Gastroesophageal sphincter (tissue), 4 donors: ENCODE measurements around the gene FAM76B. TPM values are rescaled to one million over a fixed set of nuclear protein-coding genes. Genes with fewer than 3 reads are reported as not detected.

Experiments
- ATAC-seq: fragments of 150-250 bp; one replicate; pipeline ENCODE4 v1.9.1; 2016; ENCODE audit warnings: mild to moderate bottlenecking, moderate library complexity
- H3K27ac ChIP-seq, 4 donors: fragments of 200-600 bp; sonication (generic) in 3 of 4; 1 replicate in 3 of 4; 2 replicates in 1 of 4; pipeline ENCODE4 v1.5.1; 2016 to 2019
- H3K27me3 ChIP-seq: fragments of 200-600 bp; sonication (generic); one replicate; pipeline ENCODE4 v1.5.1; 2019
- H3K36me3 ChIP-seq, 2 donors: fragments of 200-600 bp; sonication (generic); one replicate each; pipeline ENCODE4 v1.5.1; 2019; ENCODE audit warnings: control low read depth in 1 of 2
- H3K4me1 ChIP-seq, 3 donors: fragments of 200-600 bp; sonication (generic); 1 replicate in 2 of 3; 2 replicates in 1 of 3; pipeline ENCODE4 v1.5.1; 2016 to 2019; ENCODE audit warnings: control low read depth in 2 of 3
- H3K4me3 ChIP-seq, 2 donors: fragments of 200-600 bp; sonication (generic); one replicate each; pipeline ENCODE4 v1.5.1; 2019; ENCODE audit warnings: mild to moderate bottlenecking in 1 of 2, moderate library complexity in 1 of 2
- H3K9me3 ChIP-seq, 3 donors: fragments of 200-600 bp; sonication (generic); one replicate each; pipeline ENCODE4 v1.5.1; 2017 to 2019; ENCODE audit warnings: control low read depth in 2 of 3
- EP300 ChIP-seq: sonication (generic); formaldehyde crosslinking; IDR thresholded peaks from one replicate; pipeline ENCODE4 v1.6.1; 2017; ENCODE audit warnings: antibody characterized with exemption, mild to moderate bottlenecking
- POLR2A ChIP-seq, 2 donors: fragments of 450-650 bp; IDR thresholded peaks; one replicate each; pipeline ENCODE4 v1.6.1; 2017; ENCODE audit warnings: antibody characterized with exemption in 2 of 2, mild to moderate bottlenecking in 2 of 2, moderate library complexity in 1 of 2
- POLR2AphosphoS5 ChIP-seq: sonication (generic); formaldehyde crosslinking; IDR thresholded peaks from one replicate; pipeline ENCODE4 v1.6.1; 2017; ENCODE audit warnings: antibody characterized with exemption
- WGBS, 2 donors: methylation state at CpG; one replicate each; pipeline ENCODE4 v1.1.5; 2018; ENCODE audit warnings: low coverage in 1 of 2; 5-methylcytosine and 5-hydroxymethylcytosine counted together
- total RNA-seq, 4 donors: library from RNA; depleted of rRNA; stranded (reverse); fragments of >200 nt; gene quantifications; one replicate each; pipeline ENCODE4 v1.1.0, GENCODE V29; 2016
- TF ChIP-seq, protein P1 (sequence below), 4 experiments: fragments of 200-600 bp in 2 of 4; fragments of 450-650 bp in 2 of 4; sonication (generic) in 1 of 4; IDR thresholded peaks; one replicate each; pipeline ENCODE4 v1.5.1; 2017 to 2019; ENCODE audit warnings: antibody characterized with exemption in 4 of 4, mild to moderate bottlenecking in 2 of 4, moderate library complexity in 2 of 4

The FAM76B gene
- total RNA-seq, 4 donors from 2014 or later, result 21.0 to 41.7 (median 33.9) TPM

DNA sequence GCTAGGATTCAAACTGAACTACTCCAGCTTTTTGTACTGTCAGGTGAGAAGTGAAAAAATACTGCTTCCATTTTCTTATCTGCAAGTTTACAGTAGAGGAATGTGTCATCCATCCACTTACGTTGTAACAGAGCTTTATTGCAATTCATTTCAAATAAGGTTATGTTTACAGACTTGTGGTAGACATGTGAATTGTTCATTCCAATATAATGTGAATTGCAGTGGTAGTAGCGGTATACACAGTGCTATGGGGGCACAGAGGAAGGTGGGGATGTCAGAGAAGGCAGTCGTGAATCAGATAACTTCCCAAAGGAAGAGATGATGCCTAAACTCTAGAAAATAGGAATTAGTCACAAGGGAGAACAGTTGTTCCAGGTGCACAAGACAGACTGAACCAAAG, 43.2 kb upstream of the FAM76B start:
- Histone ChIP-seq H3K4me3 (no peak overlapping the region), H3K36me3 (peaks cover 0 to 87% of the 10 kb centered on the region in 2 donors), H3K4me1 (peaks cover 0 to 10% (median 0%) of the 10 kb centered on the region in 3 donors), H3K27me3 (no peaks in the 10 kb centered on the region), H3K27ac (no peak overlapping the region), H3K9me3 (no peaks in the 10 kb centered on the region)
- WGBS, 2 donors, result 23 to 63% methylated on average over 3 of the region's 3 CpGs
- TF ChIP-seq, protein P1, sequence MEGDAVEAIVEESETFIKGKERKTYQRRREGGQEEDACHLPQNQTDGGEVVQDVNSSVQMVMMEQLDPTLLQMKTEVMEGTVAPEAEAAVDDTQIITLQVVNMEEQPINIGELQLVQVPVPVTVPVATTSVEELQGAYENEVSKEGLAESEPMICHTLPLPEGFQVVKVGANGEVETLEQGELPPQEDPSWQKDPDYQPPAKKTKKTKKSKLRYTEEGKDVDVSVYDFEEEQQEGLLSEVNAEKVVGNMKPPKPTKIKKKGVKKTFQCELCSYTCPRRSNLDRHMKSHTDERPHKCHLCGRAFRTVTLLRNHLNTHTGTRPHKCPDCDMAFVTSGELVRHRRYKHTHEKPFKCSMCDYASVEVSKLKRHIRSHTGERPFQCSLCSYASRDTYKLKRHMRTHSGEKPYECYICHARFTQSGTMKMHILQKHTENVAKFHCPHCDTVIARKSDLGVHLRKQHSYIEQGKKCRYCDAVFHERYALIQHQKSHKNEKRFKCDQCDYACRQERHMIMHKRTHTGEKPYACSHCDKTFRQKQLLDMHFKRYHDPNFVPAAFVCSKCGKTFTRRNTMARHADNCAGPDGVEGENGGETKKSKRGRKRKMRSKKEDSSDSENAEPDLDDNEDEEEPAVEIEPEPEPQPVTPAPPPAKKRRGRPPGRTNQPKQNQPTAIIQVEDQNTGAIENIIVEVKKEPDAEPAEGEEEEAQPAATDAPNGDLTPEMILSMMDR (IDR thresholded peaks at IDR 0.05), result no peak
- TF ChIP-seq EP300, result no peak
- no peak for ATAC-seq

DNA sequence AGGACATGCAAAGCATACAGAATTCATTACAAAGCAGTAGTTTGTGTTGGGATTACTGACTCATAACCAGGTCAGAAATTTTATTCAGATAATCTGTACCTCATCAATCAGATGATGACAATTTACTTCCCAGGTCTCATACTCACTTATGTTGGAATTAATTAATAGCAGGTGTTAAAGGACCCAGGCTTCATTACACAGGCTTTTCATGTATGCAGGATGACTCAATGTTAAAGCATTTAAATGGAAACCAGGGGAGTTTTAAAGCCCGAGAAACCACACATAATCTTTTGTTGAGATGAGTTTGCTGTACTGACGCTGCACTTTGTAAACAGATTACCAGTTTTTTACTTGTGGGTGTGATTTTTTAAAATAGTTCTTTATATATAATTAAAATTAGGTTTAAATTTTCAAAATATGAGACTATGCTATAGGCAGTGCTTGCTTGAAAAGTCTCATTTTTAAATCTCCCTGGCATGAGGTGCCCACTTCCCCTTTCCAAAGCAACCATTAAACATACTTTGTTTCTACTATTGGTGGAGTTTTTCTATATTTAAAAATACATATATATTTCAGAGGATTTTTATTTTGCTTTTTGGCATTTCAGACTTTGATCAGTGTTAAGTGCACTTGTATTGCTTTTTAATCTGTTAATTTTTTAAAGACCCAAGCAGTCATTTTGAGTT, 41.8 kb upstream of the FAM76B start:
- Histone ChIP-seq H3K4me1 (peaks cover 0 to 7% (median 0%) of the 10 kb centered on the region in 3 donors), H3K27ac (no peak overlapping the region), H3K27me3 (no peaks in the 10 kb centered on the region), H3K36me3 (peaks cover 0 to 89% of the 10 kb centered on the region in 2 donors), H3K4me3 (no peak overlapping the region), H3K9me3 (no peaks in the 10 kb centered on the region)
- no peak for ATAC-seq
- 54 to 69% methylated on average over 2 of the region's 2 CpGs for WGBS, 2 donors
- TF ChIP-seq POLR2AphosphoS5 (no peak), POLR2A (IDR thresholded peaks at IDR 0.05) (no peak), EP300 (no peak)
- TF ChIP-seq, protein P1 (IDR thresholded peaks at IDR 0.05), result no peak

DNA sequence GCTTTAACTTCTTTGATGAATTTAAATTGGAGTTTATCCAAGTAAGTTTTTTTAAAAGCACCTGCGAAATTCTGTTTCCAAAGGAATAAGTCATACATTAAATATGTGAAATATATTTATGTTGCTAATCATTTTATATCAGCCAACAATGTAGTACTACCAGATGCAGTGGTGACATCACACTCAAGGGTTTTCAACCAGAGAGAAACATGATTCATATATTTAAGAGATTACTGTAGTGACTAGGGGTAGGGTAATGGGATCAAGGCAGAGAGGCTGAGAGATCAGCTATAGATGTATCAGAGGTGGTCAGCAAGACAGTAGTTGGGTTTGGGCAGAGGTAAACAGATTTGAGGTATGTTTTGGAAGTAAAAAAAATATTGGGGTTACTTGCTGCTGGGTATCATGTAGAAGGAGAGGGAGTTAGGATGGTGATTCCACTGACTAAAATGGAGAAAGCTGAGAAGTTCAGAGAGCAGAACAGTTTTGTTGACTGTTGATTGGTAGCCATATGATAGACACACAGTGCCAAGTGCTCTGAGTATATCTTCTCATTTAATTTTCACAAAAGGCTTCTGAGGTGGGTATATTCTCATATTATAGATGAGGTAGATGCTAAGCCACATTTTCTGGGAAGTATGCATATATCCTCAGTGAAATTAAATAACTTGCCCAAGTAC, 40.1 kb upstream of the FAM76B start:
- no peaks in the 10 kb centered on the region for H3K4me1 ChIP-seq
- no peaks in the 10 kb centered on the region for H3K9me3 ChIP-seq
- H3K27ac ChIP-seq, result no peak overlapping the region
- WGBS, 2 donors, result 75 to 85% methylated on average over 1 of the region's 1 CpG
- TF ChIP-seq EP300, result no peak
- TF ChIP-seq, protein P1 (IDR thresholded peaks at IDR 0.05), result no peak
- peaks cover 0 to 93% of the 10 kb centered on the region in 2 donors for H3K36me3 ChIP-seq
- no peak overlapping the region for H3K4me3 ChIP-seq
- no peak for ATAC-seq
- no peaks in the 10 kb centered on the region for H3K27me3 ChIP-seq

DNA sequence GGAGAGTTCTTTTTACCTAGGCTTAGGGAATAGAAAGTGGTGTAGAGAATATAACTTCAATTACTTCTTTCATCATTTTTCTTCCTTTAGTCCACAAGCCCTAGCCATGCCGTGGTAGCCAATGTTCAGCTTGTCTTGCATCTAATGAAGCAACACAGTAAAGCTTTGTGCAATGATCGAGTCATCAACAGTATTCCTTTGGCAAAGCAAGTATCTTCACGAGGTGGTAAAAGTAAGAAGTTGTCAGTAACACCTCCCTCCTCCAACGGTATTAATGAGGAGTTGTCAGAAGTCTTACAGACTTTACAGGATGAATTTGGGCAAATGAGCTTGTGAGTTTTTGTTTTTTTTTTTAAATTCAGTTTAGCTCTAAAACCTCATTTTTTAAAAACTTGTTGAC, 38.1 kb upstream of the FAM76B start:
- H3K9me3 ChIP-seq, result no peaks in the 10 kb centered on the region
- H3K27ac ChIP-seq, result no peak overlapping the region
- no peaks in the 10 kb centered on the region for H3K4me1 ChIP-seq
- no peak for ATAC-seq
- H3K36me3 ChIP-seq, result peaks cover 0 to 91% of the 10 kb centered on the region in 2 donors
- WGBS, 2 donors, result 59 to 70% methylated on average over 4 of the region's 4 CpGs
- H3K27me3 ChIP-seq, result no peaks in the 10 kb centered on the region
- TF ChIP-seq, protein P1 (IDR thresholded peaks at IDR 0.05), result no peak
- TF ChIP-seq POLR2AphosphoS5 (no peak), POLR2A (IDR thresholded peaks at IDR 0.05) (no peak), EP300 (no peak)
- no peak overlapping the region for H3K4me3 ChIP-seq

DNA sequence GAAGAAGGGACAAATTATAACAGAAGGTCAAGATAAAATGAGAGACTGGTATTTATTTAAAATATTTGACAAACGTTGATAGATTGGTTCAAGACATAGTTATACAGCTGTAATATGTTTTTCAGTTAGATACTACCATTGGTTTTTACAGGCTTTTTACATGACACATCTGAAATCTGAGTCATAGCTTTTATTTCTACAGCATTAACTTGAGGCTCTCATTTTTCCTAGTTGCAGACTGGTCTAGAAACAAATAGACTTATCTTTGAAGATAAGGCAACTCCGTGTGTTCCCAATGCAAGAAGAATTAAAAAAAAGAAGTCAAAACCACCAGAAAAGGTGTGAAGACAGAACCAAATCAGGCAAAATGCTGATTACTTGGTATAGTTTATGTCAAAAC, 32.1 kb upstream of the FAM76B start:
- peaks cover 0 to 74% of the 10 kb centered on the region in 2 donors for H3K36me3 ChIP-seq

More for the DNA sequence above, 32.1 kb upstream of the FAM76B start:
- ATAC-seq, result no peak
- Histone ChIP-seq H3K27me3 (no peaks in the 10 kb centered on the region), H3K4me3 (no peak overlapping the region), H3K27ac (no peak overlapping the region), H3K4me1 (no peaks in the 10 kb centered on the region), H3K9me3 (no peaks in the 10 kb centered on the region)
- TF ChIP-seq, protein P1 (IDR thresholded peaks at IDR 0.05), result no peak
- TF ChIP-seq POLR2AphosphoS5, result no peak
- no peak for TF ChIP-seq POLR2A (IDR thresholded peaks at IDR 0.05)
- no peak for TF ChIP-seq EP300
- 56 to 77% methylated on average over 2 of the region's 2 CpGs for WGBS, 2 donors
